Cerebellar cortex (tissue), 1 donor: ENCODE measurements around the gene NFKB2.

Experiments
- DNase-seq: peaks from one replicate; pipeline ENCODE4 v3.0.0-alpha.2; 2015; ENCODE audit warnings: low spot score

NFKB2 gene

DNA sequence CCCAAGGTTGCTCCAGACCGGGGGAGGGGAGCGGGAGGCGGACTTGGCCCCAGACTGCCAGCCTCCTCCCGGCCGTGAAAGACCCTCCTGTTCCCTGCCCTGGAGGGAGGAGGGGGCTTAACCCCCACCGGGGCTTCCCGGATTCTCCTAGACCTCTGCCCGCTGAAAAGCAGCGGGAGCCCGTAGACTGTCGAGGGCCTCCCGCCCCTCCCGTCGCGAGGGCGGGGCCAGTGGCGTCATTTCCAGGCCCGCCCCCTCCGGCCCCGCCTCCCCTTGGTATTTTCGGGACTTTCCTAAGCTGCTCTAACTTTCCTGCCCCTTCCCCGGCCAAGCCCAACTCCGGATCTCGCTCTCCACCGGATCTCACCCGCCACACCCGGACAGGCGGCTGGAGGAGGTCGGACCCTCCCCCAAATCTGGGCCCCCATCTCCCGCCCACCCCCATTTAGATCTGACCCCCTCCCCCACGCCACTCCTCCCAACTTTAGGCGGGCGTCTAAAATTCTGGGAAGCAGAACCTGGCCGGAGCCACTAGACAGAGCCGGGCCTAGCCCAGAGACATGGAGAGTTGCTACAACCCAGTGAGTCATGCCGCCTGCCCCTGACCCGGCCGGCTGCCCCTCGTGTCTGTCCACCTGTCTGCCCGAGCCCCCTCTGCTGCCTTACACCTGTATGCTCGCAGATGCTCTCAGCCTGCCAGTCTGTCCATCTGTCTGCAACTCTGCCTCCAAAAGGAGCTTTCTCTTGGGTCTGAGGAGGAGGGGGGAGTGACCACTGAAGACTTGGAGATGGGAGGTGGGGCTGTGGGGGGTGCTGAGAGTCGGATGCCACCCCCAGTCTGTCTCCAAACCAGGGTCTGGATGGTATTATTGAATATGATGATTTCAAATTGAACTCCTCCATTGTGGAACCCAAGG is at the start of gene NFKB2:
NFKB2 (plus strand) TSS at position 306 of the 917 bp plus-strand sequence; CDS start at position 561, 255 bp downstream.
- DNase-seq = peak; percentile 70

DNA sequence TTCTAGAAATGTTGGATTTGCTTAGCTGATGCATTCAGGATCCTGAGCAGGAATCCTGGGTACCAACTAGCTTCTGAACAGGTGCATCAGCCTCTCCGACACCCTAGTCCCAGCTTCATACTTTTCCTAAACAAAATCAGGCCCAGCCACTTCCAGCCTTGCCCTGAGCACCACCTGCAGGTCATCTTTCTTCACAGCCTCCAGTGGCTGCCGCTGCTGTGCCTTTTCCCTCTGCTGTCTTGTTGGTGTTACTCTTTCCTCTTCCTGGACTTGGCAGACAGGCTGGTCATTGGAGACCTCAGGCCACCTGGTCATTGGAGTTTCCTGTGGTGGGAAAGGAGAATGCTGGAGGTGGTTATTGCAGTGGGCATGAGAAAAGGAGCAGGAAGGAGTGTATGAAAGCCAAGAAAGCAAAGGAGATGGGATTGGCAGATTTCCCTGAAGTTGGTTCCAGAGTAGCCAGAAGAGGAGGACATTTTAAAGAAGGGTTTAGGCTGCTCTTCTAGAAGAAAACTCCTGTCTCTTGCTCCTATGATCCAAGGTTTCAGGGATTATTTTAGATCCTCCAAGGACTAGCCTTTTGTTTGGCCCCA is 48.2 kb upstream of the NFKB2 start:
- peak; percentile 77 for DNase-seq

DNA sequence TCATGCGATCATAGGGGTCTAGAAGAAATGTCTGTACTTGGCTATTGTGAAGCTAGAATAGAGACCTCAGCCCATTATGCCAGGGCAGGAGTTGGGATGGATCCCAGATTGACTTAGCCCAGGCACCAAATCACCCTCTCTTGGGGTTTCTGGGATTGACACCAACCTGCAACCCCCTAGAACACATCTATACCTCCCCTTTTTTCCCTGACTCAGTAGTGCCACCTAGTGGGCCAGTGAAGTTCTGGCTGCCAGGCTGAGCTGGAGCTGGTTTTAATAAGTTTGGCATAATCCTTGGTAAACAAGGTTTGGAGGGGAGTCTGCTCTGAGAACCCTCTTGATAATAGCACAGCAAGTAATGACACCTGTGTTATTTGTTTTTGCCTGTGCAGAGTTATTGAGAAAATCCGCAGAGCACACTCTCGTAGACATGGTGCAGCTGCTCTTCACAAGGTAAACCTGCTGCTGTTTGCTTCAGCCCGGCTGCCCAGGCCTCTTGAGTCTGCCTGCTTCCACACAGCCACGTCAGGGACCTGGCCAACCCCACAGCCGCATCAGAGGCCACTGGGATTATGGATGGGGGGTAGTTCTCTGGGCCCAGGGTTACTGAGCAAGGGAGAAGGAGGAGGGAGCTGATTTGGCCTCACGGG is 43.3 kb upstream of the NFKB2 start:
- peak; percentile 73 for DNase-seq

DNA sequence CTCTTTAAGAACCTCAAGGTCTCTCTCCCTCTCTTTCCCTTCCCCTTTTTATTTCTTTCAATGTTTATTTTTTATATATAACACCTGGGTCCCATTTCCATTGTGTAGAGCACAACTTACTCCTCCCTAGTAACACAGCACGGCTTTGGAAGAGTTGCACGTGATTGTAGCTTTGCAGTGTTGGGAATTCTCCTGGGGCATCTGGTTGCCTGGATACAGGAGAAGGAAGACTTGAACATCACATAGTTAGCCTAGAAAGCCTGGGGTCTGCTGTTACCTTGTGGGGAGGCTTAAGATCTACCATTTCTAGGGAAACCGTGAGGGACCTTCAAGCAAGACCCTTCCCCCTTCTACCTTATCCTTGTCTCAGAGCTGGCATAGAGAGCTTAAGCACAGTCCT is 41.1 kb upstream of the NFKB2 start:
- no peak for DNase-seq

DNA sequence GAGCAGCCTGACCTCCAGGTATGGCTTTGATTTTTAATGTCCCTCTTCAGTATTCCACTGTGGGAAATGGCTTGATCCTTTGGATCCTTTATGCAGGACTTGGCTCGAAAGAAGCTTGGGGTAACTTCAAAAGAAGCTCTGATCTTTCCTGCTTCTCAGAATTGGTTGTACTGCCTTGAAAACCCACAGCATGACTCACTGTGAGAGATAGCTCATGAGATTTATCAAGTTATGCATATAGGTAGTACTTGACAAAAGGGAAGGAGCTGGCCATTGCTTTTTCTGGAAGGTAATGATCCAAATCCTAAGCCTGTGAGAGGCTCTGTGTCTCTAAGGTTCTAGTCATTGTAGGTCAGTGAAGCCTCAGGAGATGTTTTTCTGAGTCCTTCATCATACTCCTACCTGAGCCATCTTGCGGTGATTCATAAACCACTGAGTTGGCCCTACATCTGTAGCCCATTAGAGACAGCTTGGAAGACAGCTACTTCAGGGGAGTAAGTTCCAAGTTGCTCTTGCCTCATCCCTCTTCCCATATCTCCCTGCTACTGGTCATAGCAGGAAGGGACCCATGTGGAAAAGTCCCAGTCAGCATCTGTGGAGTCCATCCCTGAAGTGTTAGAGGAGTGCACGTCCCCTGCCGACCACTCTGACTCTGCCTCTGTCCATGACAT is 36.7 kb upstream of the NFKB2 start:
- DNase-seq = no peak

DNA sequence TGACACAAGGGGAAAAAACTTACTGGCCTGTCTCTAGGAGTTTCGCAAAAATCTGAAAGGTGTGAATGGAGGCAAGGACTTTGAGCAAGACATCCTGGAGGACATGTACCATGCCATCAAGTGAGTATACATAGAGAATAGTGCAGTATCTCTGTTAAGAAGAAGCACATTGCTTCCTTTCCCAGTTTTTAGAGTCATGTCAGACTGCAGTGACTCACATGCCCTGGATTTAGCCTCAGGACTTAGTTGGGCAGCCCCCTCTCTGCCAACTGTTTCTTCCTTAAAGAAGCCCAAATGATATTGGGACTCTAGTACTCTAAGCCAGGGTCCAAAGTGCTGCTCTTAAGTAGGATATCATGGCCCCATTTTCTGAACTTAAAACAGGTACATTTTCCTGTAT is 28.1 kb upstream of the NFKB2 start:
- no peak for DNase-seq

DNA sequence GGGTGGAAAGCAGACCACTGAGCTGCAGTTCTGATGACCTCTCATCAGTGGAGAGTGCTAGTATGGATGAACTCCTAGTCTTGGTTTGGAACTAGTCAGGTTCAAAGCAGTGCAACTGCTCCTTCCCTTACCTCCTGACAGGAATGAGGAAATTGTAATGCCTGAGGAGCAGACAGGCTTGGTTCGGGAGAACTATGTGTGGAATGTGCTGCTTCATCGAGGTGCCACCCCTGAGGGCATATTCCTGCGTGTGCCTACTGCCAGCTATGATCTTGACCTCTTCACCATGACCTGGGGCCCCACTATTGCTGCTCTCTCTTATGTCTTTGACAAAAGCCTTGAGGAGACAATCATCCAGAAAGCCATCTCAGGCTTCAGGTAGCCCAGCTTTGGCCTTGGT is 27.4 kb upstream of the NFKB2 start:
- no peak for DNase-seq

DNA sequence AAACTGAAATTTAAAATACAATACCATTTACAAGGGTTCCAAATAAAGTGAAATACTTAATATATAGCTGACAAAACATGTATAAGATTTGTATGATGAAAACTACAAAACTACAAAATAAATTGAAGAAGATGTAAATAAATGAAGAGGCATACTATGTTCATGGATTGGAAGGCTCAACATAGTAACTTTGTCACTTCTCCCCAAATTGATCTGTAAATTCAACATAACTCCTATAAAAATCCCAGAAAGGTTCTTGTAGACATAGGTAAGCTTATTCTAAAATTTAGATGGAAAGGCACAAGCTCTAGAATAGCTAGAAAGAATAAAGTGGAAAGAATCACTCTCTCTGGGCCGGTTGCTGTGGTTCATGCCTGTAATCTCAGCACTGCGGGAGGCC is 24.2 kb upstream of the NFKB2 start:
- no peak for DNase-seq

DNA sequence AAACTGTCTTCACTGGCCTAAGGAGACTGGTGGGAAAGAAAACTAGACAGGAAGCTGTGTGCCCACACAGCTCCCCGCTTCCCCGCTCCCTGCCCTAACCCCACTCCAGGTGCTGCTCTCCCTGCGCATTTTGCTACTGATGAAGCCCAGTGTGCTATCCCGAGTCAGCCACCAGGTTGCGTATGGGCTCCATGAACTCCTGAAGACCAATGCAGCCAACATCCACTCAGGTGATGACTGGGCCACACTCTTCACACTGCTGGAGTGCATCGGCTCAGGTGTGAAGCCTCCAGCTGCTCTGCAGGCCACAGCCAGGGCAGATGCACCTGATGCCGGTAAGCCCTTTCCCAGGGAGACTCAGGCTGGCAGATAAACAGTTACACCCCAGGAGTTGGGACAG is 20.3 kb upstream of the NFKB2 start:
- no peak for DNase-seq

DNA sequence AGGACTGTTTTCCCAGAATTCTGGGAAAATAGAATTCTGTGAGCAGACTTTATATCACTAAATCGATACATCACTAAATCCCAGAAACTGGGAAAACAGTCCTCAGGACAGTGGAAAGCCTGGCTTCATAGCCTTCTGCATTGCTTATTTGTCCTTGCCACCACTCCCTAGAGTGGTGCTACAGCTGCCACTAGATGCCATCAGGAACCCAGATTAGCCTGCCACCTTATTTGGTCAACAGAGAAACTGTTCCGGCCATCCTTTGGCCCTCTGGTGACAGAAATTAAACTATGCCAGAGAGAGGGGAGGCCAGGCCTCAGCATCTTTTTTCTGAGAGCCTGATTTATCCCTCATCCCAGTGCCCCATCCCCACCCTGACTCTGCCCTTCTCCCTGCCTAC is 19.6 kb upstream of the NFKB2 start:
- DNase-seq = peak; percentile 29

DNA sequence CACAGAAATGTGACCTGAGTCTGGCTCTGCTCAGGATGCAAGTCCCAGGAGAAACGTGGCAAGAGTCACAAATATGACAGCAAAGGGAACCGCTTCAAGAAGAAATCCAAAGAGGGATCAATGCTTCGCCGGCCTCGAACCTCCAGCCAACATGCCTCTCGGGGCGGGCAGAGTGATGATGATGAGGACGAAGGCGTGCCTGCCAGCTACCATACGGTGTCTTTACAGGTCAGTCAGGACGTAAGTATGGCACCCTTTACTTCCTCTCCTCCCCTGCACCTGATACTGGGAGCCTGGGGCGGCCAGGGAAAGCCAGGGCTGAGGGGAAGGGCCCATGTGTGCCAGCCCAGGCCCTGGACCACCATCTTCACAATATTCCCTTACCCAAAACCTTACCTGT is 18.6 kb upstream of the NFKB2 start:
- no peak for DNase-seq

DNA sequence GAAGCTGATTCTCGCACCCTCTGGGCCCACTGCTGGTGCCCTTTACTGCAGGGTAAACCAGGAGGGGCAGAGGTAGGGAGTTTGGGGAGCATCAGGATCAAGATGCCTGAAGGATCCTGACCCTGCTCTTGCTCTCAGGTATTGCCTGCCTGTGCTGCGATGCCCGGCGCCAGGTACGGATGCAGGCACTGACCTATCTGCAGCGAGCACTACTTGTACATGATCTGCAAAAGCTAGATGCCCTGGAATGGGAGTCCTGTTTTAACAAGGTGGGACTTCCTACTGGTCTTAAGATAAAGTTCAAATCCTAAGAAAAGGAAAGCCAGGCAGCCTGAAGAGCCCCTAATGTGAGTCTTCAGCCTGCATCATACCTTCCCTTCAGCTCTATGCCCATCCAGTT is 16.1 kb upstream of the NFKB2 start:
- DNase-seq = no peak

DNA sequence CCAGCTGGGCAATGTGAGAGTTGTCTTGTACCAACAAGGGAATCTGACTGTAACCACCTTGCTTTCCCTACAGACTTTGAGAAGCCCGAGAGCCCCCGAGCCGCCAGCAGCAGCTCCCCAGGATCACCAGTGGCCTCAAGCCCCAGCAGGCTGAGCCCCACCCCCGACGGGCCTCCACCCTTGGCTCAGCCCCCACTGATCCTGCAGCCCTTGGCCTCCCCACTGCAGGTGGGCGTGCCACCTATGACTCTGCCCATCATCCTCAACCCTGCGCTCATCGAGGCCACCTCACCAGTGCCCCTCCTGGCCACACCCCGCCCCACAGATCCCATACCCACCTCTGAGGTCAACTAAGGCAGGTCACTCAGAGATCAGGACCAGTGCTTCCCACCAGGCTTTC is 13.5 kb upstream of the NFKB2 start:
- no peak for DNase-seq

DNA sequence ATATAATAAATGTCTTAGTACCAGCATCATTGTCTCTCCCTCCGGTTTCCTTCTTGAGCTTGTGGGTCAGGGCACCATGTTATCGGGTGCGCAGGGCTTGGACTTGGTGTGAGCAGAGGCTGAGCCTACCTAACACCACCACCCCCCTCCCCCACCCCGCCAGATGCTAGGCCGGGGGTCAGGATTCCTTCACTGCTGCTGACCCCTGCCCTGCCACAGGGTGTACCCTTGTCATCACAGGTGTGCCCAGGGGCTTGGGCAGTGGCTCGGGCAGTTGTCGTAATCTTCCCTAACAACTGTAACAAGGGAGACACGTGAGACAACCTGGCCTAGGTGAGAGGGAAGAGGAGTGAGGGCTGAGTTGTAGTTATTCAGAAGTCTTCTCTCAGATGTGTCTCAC is 12.6 kb upstream of the NFKB2 start:
- DNase-seq = no peak

DNA sequence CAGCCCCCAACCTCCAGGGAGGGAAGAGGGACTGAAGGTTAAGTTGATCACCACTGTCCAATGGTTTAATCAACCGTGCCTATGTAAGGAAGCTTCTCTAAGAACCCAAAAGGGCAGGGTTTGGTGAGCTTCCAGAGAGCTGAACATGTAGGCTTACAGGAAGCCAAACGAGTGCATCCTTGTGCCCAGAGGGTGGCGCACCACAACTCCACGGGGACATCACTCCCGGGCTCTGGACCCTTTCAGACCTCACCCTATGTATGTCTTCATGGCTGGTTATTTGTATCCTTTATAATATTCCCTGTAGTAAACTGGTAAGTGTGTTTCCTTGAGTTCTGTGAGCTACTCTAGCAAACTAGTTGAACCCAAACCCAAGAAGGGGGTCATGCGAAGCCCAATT is 11.5 kb upstream of the NFKB2 start:
- peak; percentile 35 for DNase-seq

DNA sequence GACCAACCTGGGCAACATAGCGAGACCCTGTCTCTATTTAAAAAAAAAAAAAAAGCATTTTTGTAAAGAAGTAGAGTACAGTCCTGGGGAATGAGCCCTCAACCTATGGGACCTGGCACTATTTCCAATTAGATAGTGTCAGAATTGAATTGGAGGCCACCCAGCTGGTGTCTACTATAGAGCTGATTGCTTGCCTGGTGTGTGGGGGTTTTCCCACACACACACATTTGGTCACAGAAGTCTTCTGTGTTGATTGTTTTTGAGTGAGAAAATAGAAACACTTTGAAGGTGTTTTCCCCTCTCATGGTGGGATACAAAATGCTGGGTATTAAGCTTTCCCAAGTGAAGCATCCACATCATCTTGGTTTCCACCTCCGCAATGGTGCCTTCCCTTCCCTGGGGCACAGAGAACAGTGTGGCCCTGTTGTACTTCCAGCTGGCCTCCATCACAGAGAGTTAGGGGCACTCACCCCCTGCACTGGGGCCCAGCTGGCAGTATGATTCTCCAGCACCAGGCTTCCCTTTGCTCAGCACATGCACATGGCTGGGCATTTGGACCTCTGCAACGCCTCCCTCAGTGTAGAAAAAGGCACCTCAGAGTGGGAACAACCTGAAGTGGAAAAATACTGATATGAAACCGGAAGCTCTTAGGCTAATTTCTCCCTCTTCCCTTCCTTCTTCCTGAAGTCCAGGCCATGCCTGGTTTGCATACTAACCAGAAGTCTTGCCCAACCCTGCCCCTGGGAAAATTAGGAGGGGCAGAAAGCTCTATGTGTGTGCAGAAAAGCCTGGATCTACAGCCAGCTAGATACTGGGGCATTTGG is 10.7 kb upstream of the NFKB2 start:
- DNase-seq = no peak

DNA sequence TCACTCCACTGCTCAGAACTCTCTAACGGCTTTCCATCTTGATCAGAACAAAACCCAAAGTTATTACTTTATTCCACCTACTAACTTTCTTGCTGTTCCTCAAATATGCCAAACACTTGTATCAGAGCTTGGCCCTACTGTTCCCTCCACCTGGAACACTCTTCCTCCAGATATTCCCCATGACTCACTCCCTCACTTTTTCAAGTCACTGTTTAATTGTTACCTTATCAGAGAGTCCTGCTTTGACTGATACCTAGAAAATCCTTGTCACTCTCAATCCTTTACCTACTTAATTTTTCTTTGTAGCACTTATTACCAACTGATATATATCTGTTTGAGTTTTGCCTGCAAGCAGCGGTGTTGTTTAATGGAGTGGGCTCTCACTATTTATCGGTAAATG is 5.6 kb upstream of the NFKB2 start:
- DNase-seq = no peak

DNA sequence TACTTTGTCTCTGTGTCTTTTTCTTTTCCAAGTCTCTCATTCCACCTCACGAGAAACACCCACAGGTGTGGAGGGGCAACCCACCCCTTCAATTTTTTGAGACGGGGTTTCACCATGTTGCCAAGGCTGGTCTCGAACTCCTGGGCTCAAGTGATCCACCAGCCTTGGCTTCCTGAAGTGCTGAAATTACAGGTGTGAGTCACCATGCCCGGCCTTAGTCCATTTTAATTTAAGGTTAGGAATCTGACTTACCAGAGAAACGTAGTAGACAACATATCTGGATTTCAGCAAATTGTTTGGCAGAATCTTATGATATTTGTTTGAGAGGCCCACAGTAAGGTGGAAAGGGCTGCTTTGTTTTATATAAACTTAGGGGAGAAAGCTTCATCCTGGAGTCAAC is 3.2 kb upstream of the NFKB2 start:
- no peak for DNase-seq

DNA sequence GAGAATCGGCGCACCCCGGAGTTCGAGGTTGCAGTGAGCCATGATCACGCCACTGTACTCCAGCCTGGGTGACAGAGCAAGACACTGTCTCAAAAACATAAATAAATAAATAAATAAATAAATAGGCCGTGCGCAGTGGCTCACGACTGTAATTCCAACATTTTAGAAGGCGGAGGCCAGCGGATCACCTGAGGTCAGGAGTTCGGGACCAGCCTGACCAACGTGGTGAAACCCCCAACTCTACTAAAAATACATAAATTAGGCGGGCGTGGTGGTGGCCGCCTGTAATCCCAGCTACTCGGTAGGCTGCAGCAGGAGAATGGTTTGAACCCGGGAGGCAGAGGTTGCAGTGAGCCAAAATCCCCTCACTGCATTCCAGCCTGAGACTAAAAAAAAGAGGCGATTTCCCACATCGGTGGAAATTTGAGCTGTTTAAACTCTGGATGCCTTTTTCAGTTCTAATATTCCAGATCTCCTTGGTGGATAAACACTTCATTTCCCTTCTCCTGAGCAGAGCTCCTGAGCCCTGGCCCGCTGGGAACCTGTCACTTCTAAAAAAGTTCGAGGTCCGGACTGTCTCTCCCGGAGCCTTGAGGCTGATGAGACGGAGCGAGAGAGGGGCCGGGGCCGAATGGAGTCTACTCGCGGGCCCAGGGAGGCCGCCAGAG is 2.0 kb upstream of the NFKB2 start:
- no peak for DNase-seq

DNA sequence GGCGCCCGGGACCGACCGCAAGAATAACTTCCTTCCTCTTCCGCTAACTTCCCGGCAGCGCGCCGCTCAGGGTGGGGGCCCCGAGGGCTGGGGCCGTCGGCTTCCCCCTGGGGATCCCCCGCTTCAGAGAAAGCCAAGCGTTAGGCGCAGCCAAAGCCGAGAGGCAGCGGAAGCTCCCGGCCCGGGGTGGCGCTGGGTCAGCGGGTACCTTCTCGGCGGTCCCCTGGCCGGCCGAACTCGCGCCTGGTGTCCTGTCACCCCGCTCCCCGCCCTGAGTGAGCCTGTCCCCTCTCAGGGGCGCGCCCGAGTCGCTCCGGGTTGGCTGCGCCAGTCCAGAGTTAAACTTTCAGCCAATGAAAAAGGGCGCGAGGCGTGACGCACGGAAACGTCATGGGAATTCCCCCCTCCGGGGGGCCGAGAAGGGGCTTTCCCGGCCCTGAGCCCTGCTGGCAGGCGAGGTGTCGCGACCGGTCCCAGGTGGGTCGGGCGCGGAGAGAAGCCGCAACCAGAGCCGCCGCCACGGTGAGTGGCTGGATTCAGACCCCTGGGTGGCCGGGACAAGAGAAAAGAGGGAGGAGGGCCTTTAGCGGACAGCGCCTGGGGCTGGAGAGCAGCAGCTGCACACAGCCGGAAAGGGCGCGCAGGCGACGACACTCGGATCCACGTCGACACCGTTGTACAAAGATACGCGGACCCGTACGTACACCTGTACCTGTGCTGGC is 1.3 kb upstream of the NFKB2 start:
- peak; percentile 83 for DNase-seq
